Naive B cell (primary cell): ENCODE measurements around the gene APH1A. TPM values are rescaled to one million over a fixed set of nuclear protein-coding genes. Genes with fewer than 3 reads are reported as not detected.
A peak's percentile ranks its signal among the peaks of the same experiment; 100 is the strongest.
"Not testable (repeated sequence)": the region's sequence is repeated elsewhere in the genome, so short reads cannot be mapped to it uniquely, and the experiment has no call there.

Experiments
- ATAC-seq, 2 donors: fragments of 150-1000 bp; cut with Tn5 transposase; 2 replicates each; pipeline ENCODE4 v1.10.0; 2021; ENCODE audit warnings: low read depth in 2 of 2, mild to moderate bottlenecking in 2 of 2, moderate library complexity in 2 of 2
- DNase-seq: peaks from one replicate; pipeline ENCODE4 v3.0.0; 2022
- H3K27ac Mint-ChIP-seq, 6 donors: one replicate each; pipeline ENCODE4 v1.8.0; 2020 to 2022; ENCODE audit warnings: mild to moderate bottlenecking in 6 of 6, mixed read lengths in 6 of 6, moderate library complexity in 5 of 6, inconsistent platforms in 2 of 6
- H3K27me3 Mint-ChIP-seq, 3 donors: one replicate each; pipeline ENCODE4 v1.8.0; 2021 to 2022; ENCODE audit warnings: mixed read lengths in 3 of 3, mild to moderate bottlenecking in 1 of 3
- H3K36me3 Mint-ChIP-seq, 2 donors: one replicate each; pipeline ENCODE4 v1.8.0; 2020 to 2022; ENCODE audit warnings: mixed read lengths in 2 of 2, inconsistent platforms in 1 of 2, mild to moderate bottlenecking in 1 of 2
- H3K4me1 Mint-ChIP-seq, 3 donors: one replicate each; pipeline ENCODE4 v1.8.0; 2020 to 2022; ENCODE audit warnings: mixed read lengths in 3 of 3, inconsistent platforms in 1 of 3, mild to moderate bottlenecking in 1 of 3, moderate library complexity in 1 of 3
- H3K4me3 Mint-ChIP-seq, 8 donors: one replicate each; pipeline ENCODE4 v1.8.0; 2020 to 2022; ENCODE audit warnings: mild to moderate bottlenecking in 8 of 8, mixed read lengths in 8 of 8, moderate library complexity in 8 of 8, inconsistent platforms in 2 of 8
- H3K9me3 Mint-ChIP-seq, 7 donors: one replicate each; pipeline ENCODE4 v1.8.0; 2020 to 2022; ENCODE audit warnings: mixed read lengths in 7 of 7, mild to moderate bottlenecking in 5 of 7, inconsistent platforms in 2 of 7, moderate library complexity in 1 of 7
- polyA plus RNA-seq, 6 donors: library from polyadenylated mRNA; unstranded; fragments of 300-500 nt; fragmentation: Illumina TruSeq; gene quantifications; one replicate each; pipeline ENCODE4 v1.2.3, GENCODE V29; 2021; ENCODE audit warnings: low read depth in 6 of 6

The APH1A gene
- 100 to 1,000 TPM in 2 of 6 donors, 10 to 100 TPM in 4; 81.7 to 106 (median 91.3) TPM for polyA plus RNA-seq

GRCh38 chr1:150268705-150269403 lies at the start of gene APH1A:
Gene APH1A, minus strand, starts transcription at chr1:150269016. Its CDS starts 206 bp downstream, at chr1:150268810.
- peak within 1 kb of the TSS; percentile 98 to 100 (median 99) for H3K27ac Mint-ChIP-seq
- peaks cover 0 to 7% of the 10 kb centered on the region in 2 donors for H3K36me3 Mint-ChIP-seq
- H3K9me3 Mint-ChIP-seq, result no peaks in the 10 kb centered on the region
- DNase-seq, result peak; percentile 94
- peaks cover 4 to 13% (median 9%) of the 10 kb centered on the region in 3 donors for H3K27me3 Mint-ChIP-seq
- peaks cover 32 to 40% (median 32%) of the 10 kb centered on the region in 3 donors for H3K4me1 Mint-ChIP-seq
- ATAC-seq, result peak; percentile 87 to 91
- peak within 1 kb of the TSS; percentile 97 to 100 (median 98) for H3K4me3 Mint-ChIP-seq

GRCh38 chr1:150314691-150315090 lies 45.9 kb upstream of the APH1A start:
- DNase-seq, ATAC-seq, H3K9me3 Mint-ChIP-seq, H3K4me1 Mint-ChIP-seq, H3K36me3 Mint-ChIP-seq, H3K27me3 Mint-ChIP-seq, H3K4me3 Mint-ChIP-seq: not testable (repeated sequence)
- H3K27ac Mint-ChIP-seq, result peak overlapping the region in 1 of 6 donors; percentile 41

GRCh38 chr1:150311762-150312161 lies 42.9 kb upstream of the APH1A start:
- H3K9me3 Mint-ChIP-seq, result no peaks in the 10 kb centered on the region
- H3K4me1 Mint-ChIP-seq, result peaks cover 0 to 4% (median 0%) of the 10 kb centered on the region in 3 donors
- no peak overlapping the region for H3K27ac Mint-ChIP-seq
- H3K27me3 Mint-ChIP-seq, result no peaks in the 10 kb centered on the region
- ATAC-seq (no peak), DNase-seq (no peak)
- no peak overlapping the region for H3K4me3 Mint-ChIP-seq
- H3K36me3 Mint-ChIP-seq, result peaks cover 8 to 9% of the 10 kb centered on the region in 2 donors

- ATAC-seq (no peak), DNase-seq (no peak)
- H3K36me3 Mint-ChIP-seq, result peaks cover 8 to 9% of the 10 kb centered on the region in 2 donors
- H3K27ac Mint-ChIP-seq, result peak overlapping the region in 2 of 6 donors; percentile 21 to 75
- H3K4me3 Mint-ChIP-seq, result no peak overlapping the region
- H3K9me3 Mint-ChIP-seq, result no peaks in the 10 kb centered on the region
- H3K4me1 Mint-ChIP-seq, result peaks cover 0 to 4% (median 2%) of the 10 kb centered on the region in 3 donors
- no peaks in the 10 kb centered on the region for H3K27me3 Mint-ChIP-seq
These were observed 41.1 kb upstream of the APH1A start for GRCh38 chr1:150309758-150310508.

DNA sequence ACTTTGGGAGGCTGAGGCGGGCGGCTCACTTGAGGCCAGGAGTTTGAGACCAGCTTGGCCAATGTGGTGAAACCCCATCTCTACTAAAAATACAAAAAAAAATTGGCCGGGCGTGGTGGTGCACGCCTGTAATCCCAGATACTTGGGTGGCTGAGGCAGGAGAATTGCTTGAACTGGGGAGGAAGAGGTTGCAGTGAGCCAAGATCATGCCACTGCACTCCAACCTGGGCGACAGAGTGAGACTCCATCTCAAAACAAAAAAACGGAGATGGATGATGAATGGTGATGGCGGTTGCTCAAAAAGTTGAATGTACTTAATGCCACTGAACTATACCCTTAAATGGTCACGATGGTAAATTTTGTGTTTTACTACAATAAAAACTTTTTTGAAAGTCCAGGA lies 39.8 kb upstream of the APH1A start:
- H3K9me3 Mint-ChIP-seq, H3K27ac Mint-ChIP-seq, H3K36me3 Mint-ChIP-seq, H3K27me3 Mint-ChIP-seq, DNase-seq, H3K4me1 Mint-ChIP-seq, ATAC-seq, H3K4me3 Mint-ChIP-seq: not testable (repeated sequence)

DNA sequence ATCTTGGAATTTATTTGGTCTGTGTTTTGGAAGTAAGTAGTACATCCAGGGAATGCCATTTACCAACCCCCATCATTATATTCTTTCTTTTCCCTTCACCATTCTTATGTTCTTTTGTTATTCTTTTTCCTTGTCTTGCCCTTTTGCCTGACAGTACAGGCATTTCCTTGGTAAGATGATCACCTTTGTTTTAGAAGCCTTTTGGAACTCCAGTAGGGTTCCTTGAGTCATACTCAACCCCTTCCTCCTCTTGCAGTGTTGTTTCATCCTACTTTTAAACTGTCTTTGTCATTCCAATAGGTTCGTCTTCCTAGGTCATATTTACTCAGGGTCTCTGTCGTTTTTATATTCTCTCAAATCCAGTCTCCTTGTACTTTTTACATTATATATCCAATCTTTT lies 34.1 kb upstream of the APH1A start:
- Mint-ChIP-seq H3K27ac (peak overlapping the region in 3 of 6 donors; percentile 3 to 63 (median 53)), H3K9me3 (no peaks in the 10 kb centered on the region), H3K27me3 (no peaks in the 10 kb centered on the region), H3K4me3 (peak overlapping the region in 1 of 8 donors; percentile 28), H3K4me1 (peaks cover 0 to 17% (median 7%) of the 10 kb centered on the region in 3 donors), H3K36me3 (peaks cover 8 to 21% of the 10 kb centered on the region in 2 donors)
- DNase-seq, result no peak
- ATAC-seq, result no peak

- H3K36me3 Mint-ChIP-seq, result peaks cover 5 to 20% of the 10 kb centered on the region in 2 donors
- ATAC-seq, result no peak
These were observed 33.5 kb upstream of the APH1A start for GRCh38 chr1:150302338-150302737.

DNA sequence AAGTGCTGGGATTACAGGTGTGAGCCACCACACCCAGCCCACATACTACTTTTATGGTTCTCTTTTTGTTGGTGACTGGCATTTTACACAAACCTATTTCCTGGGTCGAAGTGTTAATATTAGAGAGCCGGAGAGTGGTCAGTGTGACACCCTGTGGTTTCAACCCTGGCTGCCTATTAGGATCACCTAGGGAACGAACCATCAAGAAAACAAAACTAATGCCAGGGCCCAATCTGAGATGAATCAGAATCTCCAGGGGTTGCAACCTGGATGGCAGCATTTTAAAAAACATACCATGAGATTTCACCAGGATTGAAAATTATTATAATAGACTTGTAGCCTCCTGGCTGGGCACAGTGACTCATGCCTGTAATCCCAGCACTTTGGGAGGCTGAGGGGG lies 30.9 kb upstream of the APH1A start:
- H3K9me3 Mint-ChIP-seq, result no peaks in the 10 kb centered on the region
- ATAC-seq (no peak), DNase-seq (no peak)
- no peaks in the 10 kb centered on the region for H3K27me3 Mint-ChIP-seq
- peaks cover 18 to 27% of the 10 kb centered on the region in 2 donors for H3K36me3 Mint-ChIP-seq
- no peak overlapping the region for H3K4me3 Mint-ChIP-seq
- H3K27ac Mint-ChIP-seq, result no peak overlapping the region
- H3K4me1 Mint-ChIP-seq, result peaks cover 7 to 21% (median 18%) of the 10 kb centered on the region in 3 donors

More at GRCh38 chr1:150302338-150302737, 33.5 kb upstream of the APH1A start:
- Mint-ChIP-seq H3K4me1 (peaks cover 0 to 17% (median 7%) of the 10 kb centered on the region in 3 donors), H3K27me3 (no peaks in the 10 kb centered on the region), H3K4me3 (peak overlapping the region in 1 of 8 donors; percentile 28), H3K27ac (no peak overlapping the region), H3K9me3 (no peaks in the 10 kb centered on the region)
- no peak for DNase-seq

GRCh38 chr1:150295476-150295875 lies 26.7 kb upstream of the APH1A start:
- no peak for DNase-seq
- H3K27ac Mint-ChIP-seq, result peak overlapping the region in 2 of 6 donors; percentile 89 to 95
- peaks cover 15 to 40% (median 15%) of the 10 kb centered on the region in 3 donors for H3K4me1 Mint-ChIP-seq
- H3K36me3 Mint-ChIP-seq, result peaks cover 8 to 12% of the 10 kb centered on the region in 2 donors
- no peak for ATAC-seq
- peaks cover 0 to 3% (median 0%) of the 10 kb centered on the region in 3 donors for H3K27me3 Mint-ChIP-seq
- H3K4me3 Mint-ChIP-seq, result peak overlapping the region in 4 of 8 donors; percentile 42 to 97 (median 61)
- H3K9me3 Mint-ChIP-seq, result no peaks in the 10 kb centered on the region

DNA sequence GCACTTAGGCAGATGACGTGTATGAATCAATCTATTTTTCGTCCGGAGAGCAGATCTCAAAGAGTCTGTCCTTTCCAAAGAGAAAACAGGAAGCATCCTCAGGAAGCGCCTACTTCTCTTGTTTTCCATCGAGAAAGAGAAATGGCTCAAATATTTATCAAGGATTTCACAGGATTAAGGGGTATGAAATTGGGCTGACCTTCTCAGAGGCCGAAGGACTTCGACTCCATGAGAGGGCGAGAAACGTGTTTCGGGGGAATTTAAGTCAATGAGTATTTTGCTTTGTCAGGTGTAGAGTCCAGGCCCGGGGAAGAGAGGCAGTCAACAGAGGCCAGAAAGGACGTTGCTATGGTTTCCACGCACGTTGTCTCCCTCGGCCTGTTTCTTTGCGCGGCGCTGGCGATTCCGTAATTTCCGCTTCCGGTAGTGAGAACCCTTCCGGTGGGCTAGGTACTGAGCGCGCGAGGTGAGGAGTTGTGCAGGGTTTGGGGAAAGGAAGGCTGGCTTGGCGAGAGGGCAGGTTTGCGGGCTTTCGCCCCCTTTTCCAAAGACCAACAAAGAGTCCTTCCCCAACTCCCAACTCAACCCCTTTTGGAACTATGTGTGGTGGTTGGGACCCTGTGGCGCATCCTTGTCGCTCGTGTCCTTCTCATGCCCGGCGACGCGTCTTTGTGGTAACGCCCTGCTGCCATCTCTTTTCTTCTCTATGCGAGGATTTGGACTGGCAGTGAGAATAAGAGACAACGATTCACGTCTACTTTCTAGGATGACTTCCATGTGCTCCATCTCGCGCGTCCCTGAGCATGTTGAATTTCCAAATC lies 24.8 kb upstream of the APH1A start, which contains the start of gene MRPS21:
Gene MRPS21, plus strand, starts transcription at position 429 of the 821 bp plus-strand sequence. CDS start 506 bp downstream, outside the sequence.
- Mint-ChIP-seq H3K27me3 (peaks cover 2 to 12% (median 6%) of the 10 kb centered on the region in 3 donors), H3K4me1 (peaks cover 15 to 35% (median 15%) of the 10 kb centered on the region in 3 donors), H3K4me3 (peak within 1 kb of the TSS; percentile 86 to 99 (median 96)), H3K27ac (peak within 1 kb of the TSS; percentile 92 to 99 (median 98)), H3K9me3 (no peaks in the 10 kb centered on the region), H3K36me3 (peaks cover 8 to 12% of the 10 kb centered on the region in 2 donors)
- DNase-seq (peak; percentile 88), ATAC-seq (peak; percentile 97 to 98)

DNA sequence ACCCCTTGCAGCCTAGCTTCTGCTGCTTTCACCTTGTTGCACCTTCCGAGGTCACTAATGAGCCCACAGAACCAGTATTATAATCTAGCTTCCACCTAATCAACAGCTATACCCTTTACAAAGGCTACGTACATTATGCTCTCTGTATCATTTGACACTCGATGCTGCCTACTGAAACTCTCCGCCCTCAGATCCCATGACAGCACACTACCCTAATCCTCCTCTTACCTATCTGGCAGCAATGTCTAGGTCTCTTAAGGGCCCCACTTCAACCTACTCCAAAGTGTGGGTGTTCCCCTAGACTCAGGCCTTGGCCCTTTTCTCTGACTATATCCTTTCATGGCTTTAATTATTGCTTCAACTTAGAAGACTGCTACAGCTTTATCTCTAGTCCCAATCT lies 20.0 kb upstream of the APH1A start:
- Mint-ChIP-seq H3K4me1 (peaks cover 8 to 13% (median 10%) of the 10 kb centered on the region in 3 donors), H3K9me3 (no peaks in the 10 kb centered on the region), H3K4me3 (no peak overlapping the region), H3K27me3 (peaks cover 7 to 29% (median 20%) of the 10 kb centered on the region in 3 donors), H3K36me3 (no peaks in the 10 kb centered on the region), H3K27ac (peak overlapping the region in 1 of 6 donors; percentile 33)
- no peak for DNase-seq
- ATAC-seq, result no peak

- peaks cover 6 to 9% (median 7%) of the 10 kb centered on the region in 3 donors for H3K4me1 Mint-ChIP-seq
- ATAC-seq (no peak), DNase-seq (no peak)
- peaks cover 7 to 29% (median 22%) of the 10 kb centered on the region in 3 donors for H3K27me3 Mint-ChIP-seq
- H3K27ac Mint-ChIP-seq, result no peak overlapping the region
- H3K4me3 Mint-ChIP-seq, result no peak overlapping the region
- H3K9me3 Mint-ChIP-seq, result no peaks in the 10 kb centered on the region
- H3K36me3 Mint-ChIP-seq, result no peaks in the 10 kb centered on the region
These were observed 19.6 kb upstream of the APH1A start for GRCh38 chr1:150288382-150288781.
